T-cell (primary cell): ENCODE data around the gene ANKRD28. TPM values are rescaled to one million over a fixed set of nuclear protein-coding genes. Genes with fewer than 3 reads are reported as not detected.
"Not testable (repeated sequence)": the region's sequence is repeated elsewhere in the genome, so short reads cannot be mapped to it uniquely, and the experiment has no call there.

Experiments used
- ATAC-seq, 4 experiments: fragments of 200-7000 bp in 3 of 4; fragments of 150-1000 bp in 1 of 4; cut with Tn5 transposase; replicated peaks in 1 of 4; 1 replicate in 3 of 4; 2 replicates in 1 of 4; pipeline ENCODE4 v1.10.0; 2021; ENCODE audit warnings: moderate library complexity in 3 of 4, mild to moderate bottlenecking in 2 of 4, moderate number of reproducible peaks in 1 of 4
- CTCF ChIA-PET, 2 donors: fragments of 300-600 bp; sonication (Branson Sonifier 250); formaldehyde crosslinking; loops; one replicate each; lab custom pipeline; 2022; ENCODE audit warnings: antibody characterized with exemption in 2 of 2; lab: Charles Lee
- POLR2A ChIA-PET, 2 donors: fragments of 300-600 bp; sonication (Branson Sonifier 250); formaldehyde crosslinking; loops; one replicate each; lab custom pipeline; 2022; ENCODE audit warnings: antibody characterized with exemption in 2 of 2; lab: Charles Lee
- DNase-seq, 35 experiments: peaks; one replicate each; pipeline versions ENCODE4 v3.0.0 to v3.0.0-alpha.2; 2013 to 2023
- H3K27ac ChIP-seq: one replicate; pipeline ENCODE4 v1.5.1; 2013; ENCODE audit warnings: low read length
- H3K27me3 ChIP-seq, 2 experiments: replicated peaks in 1 of 2; 1 replicate in 1 of 2; 2 replicates in 1 of 2; pipeline versions ENCODE4 v1.6.1 to v1.7.0; 2013; ENCODE audit warnings: low read length in 1 of 2, mixed read lengths in 1 of 2; ENCODE audit not compliant: control insufficient read depth in 2 of 2, insufficient read depth in 2 of 2; ENCODE audit errors: extremely low read depth in 1 of 2
- H3K36me3 ChIP-seq, 2 donors: 1 replicate in 1 of 2; 2 replicates in 1 of 2; pipeline versions ENCODE4 v1.6.1 to v1.7.0; 2013; ENCODE audit warnings: low read length in 1 of 2; ENCODE audit not compliant: control insufficient read depth in 2 of 2, insufficient read depth in 1 of 2; ENCODE audit errors: extremely low read depth in 1 of 2
- H3K4me1 ChIP-seq, 2 experiments: 1 replicate in 1 of 2; 2 replicates in 1 of 2; pipeline versions ENCODE4 v1.6.1 to v1.7.0; 2013; ENCODE audit warnings: low read length in 2 of 2, mixed read lengths in 1 of 2; ENCODE audit not compliant: insufficient read depth in 2 of 2, control insufficient read depth in 1 of 2; ENCODE audit errors: extremely low read depth in 1 of 2
- H3K4me3 ChIP-seq, 2 donors: 1 replicate in 1 of 2; 2 replicates in 1 of 2; pipeline versions ENCODE4 v1.5.1 to v1.7.0; 2013; ENCODE audit warnings: mild to moderate bottlenecking in 2 of 2, low read length in 1 of 2, moderate library complexity in 1 of 2; ENCODE audit not compliant: control insufficient read depth in 1 of 2; ENCODE audit errors: extremely low read depth in 1 of 2
- H3K9me3 ChIP-seq: 2 replicates; pipeline ENCODE4 v1.7.0; 2013
- H3K27ac Mint-ChIP-seq, 2 donors: one replicate each; pipeline ENCODE4 v1.8.0; 2020 to 2021; ENCODE audit warnings: mild to moderate bottlenecking in 2 of 2, mixed read lengths in 2 of 2
- H3K27me3 Mint-ChIP-seq, 2 donors: one replicate each; pipeline ENCODE4 v1.8.0; 2021 to 2022; ENCODE audit warnings: mixed read lengths in 2 of 2
- H3K36me3 Mint-ChIP-seq: one replicate; pipeline ENCODE4 v1.8.0; 2021; ENCODE audit warnings: mixed read lengths
- H3K4me1 Mint-ChIP-seq, 3 donors: one replicate each; pipeline ENCODE4 v1.8.0; 2020 to 2022; ENCODE audit warnings: mixed read lengths in 3 of 3, mild to moderate bottlenecking in 1 of 3
- H3K4me3 Mint-ChIP-seq, 3 donors: one replicate each; pipeline ENCODE4 v1.8.0; 2020 to 2022; ENCODE audit warnings: mild to moderate bottlenecking in 3 of 3, mixed read lengths in 3 of 3, moderate library complexity in 3 of 3
- H3K9me3 Mint-ChIP-seq, 3 donors: one replicate each; pipeline ENCODE4 v1.8.0; 2020 to 2022; ENCODE audit warnings: mixed read lengths in 3 of 3
- WGBS: methylation state at CpG from one replicate; pipeline ENCODE4 v1.1.5; 2013; ENCODE audit warnings: missing lambda C conversion rate; ENCODE audit not compliant: insufficient coverage; 5-methylcytosine and 5-hydroxymethylcytosine counted together
- total RNA-seq, 35 experiments: library from RNA in 6 of 35; stranded (reverse) in 6 of 35; fragments of 120-200 nt in 1 of 35; gene quantifications; one replicate each; pipeline versions ENCODE4 v1.2.1 to v1.2.4 and lab custom pipeline; 2013 to 2026

The ANKRD28 gene
- total RNA-seq, 5 donors from 2014 or later (not counting 1 experiment from before 2014, with no cell fraction given): 30.1 to 67.6 (median 39.0) TPM

GRCh38 chr3:15742236-15742635 is 55.5 kb downstream of the ANKRD28 start:
- Mint-ChIP-seq H3K4me1 (peaks cover 19 to 27% (median 25%) of the 10 kb centered on the region in 3 donors), H3K9me3 (peaks cover 8 to 35% (median 25%) of the 10 kb centered on the region in 3 donors), H3K36me3 (peaks cover 60% of the 10 kb centered on the region)
- CTCF ChIA-PET, H3K4me1 ChIP-seq, DNase-seq, H3K27me3 Mint-ChIP-seq, H3K9me3 ChIP-seq, H3K27me3 ChIP-seq, ATAC-seq, H3K27ac ChIP-seq, H3K4me3 Mint-ChIP-seq, POLR2A ChIA-PET, H3K27ac Mint-ChIP-seq, H3K36me3 ChIP-seq, H3K4me3 ChIP-seq: not testable (repeated sequence)
- 92% methylated on average over 5 of the region's 26 CpGs for WGBS

GRCh38 chr3:15738616-15739005 is 59.2 kb downstream of the ANKRD28 start:
- no CpG with 5 or more reads among the region's 11 CpGs for WGBS
- Mint-ChIP-seq H3K36me3 (peaks cover 68% of the 10 kb centered on the region), H3K9me3 (peaks cover 8 to 29% (median 22%) of the 10 kb centered on the region in 3 donors)
- H3K4me1 ChIP-seq, H3K4me3 ChIP-seq, CTCF ChIA-PET, H3K27ac ChIP-seq, DNase-seq, ATAC-seq, H3K27ac Mint-ChIP-seq, POLR2A ChIA-PET, H3K27me3 Mint-ChIP-seq, H3K27me3 ChIP-seq, H3K9me3 ChIP-seq, H3K4me3 Mint-ChIP-seq, H3K4me1 Mint-ChIP-seq: not testable (repeated sequence)
- H3K36me3 ChIP-seq: peaks cover 0 to 13% of the 10 kb centered on the region in 2 donors

- Mint-ChIP-seq H3K27me3 (no peaks in the 10 kb centered on the region), H3K4me3 (no peak overlapping the region), H3K4me1 (peaks cover 2 to 5% (median 5%) of the 10 kb centered on the region in 3 donors), H3K36me3 (peaks cover 66% of the 10 kb centered on the region), H3K9me3 (no peaks in the 10 kb centered on the region), H3K27ac (no peak overlapping the region)
- CTCF ChIA-PET: no interaction called here
- Histone ChIP-seq H3K4me1 (no peaks in the 10 kb centered on the region), H3K36me3 (peaks cover 0 to 31% of the 10 kb centered on the region in 2 donors), H3K27ac (no peak overlapping the region), H3K9me3 (no peaks in the 10 kb centered on the region), H3K27me3 (no peaks in the 10 kb centered on the region), H3K4me3 (no peak overlapping the region)
- ATAC-seq (no peak), DNase-seq (peak in 1 of 35 experiments; percentile 2)
- no CpG with 5 or more reads among the region's 2 CpGs for WGBS
- POLR2A ChIA-PET: interaction anchor here in 1 of 2 donors (0.5 kb wide), 1 partner anchor 66 kb away, joined by 10 read pairs; no protein-coding TSS in a partner anchor
Observed at GRCh38 chr3:15731024-15731423, 66.8 kb downstream of the ANKRD28 start.

- ATAC-seq (no peak), DNase-seq (no peak)
- H3K36me3 ChIP-seq: peaks cover 2 to 25% of the 10 kb centered on the region in 2 donors
- POLR2A ChIA-PET: no interaction called here
- H3K4me3 ChIP-seq: no peak overlapping the region
- no peaks in the 10 kb centered on the region for H3K27me3 ChIP-seq
- CTCF ChIA-PET: no interaction called here
- Mint-ChIP-seq H3K36me3 (peaks cover 65% of the 10 kb centered on the region), H3K4me1 (peaks cover 2 to 5% (median 5%) of the 10 kb centered on the region in 3 donors), H3K27me3 (no peaks in the 10 kb centered on the region), H3K27ac (no peak overlapping the region), H3K9me3 (no peaks in the 10 kb centered on the region), H3K4me3 (no peak overlapping the region)
- H3K27ac ChIP-seq: no peak overlapping the region
- H3K4me1 ChIP-seq: no peaks in the 10 kb centered on the region
- H3K9me3 ChIP-seq: no peaks in the 10 kb centered on the region
Observed at GRCh38 chr3:15728766-15729165, 69.0 kb downstream of the ANKRD28 start.

GRCh38 chr3:15726881-15727280 is 70.9 kb downstream of the ANKRD28 start:
- ChIA-PET POLR2A (interaction anchor here in 1 of 2 donors (0.6 kb wide), 1 partner anchor 28 kb away, joined by 4 read pairs; no protein-coding TSS in a partner anchor), CTCF (no interaction called here)
- no peaks in the 10 kb centered on the region for H3K27me3 Mint-ChIP-seq
- ATAC-seq: no peak
- no peaks in the 10 kb centered on the region for H3K9me3 Mint-ChIP-seq
- H3K27ac ChIP-seq: no peak overlapping the region
- peaks cover 2 to 31% of the 10 kb centered on the region in 2 donors for H3K36me3 ChIP-seq
- DNase-seq: no peak
- H3K27me3 ChIP-seq: no peaks in the 10 kb centered on the region
- H3K9me3 ChIP-seq: no peaks in the 10 kb centered on the region
- whole genome bisulfite sequencing: 75% methylated on average over 1 of the region's 2 CpGs
- no peak overlapping the region for H3K4me3 ChIP-seq
- peaks cover 2 to 5% (median 5%) of the 10 kb centered on the region in 3 donors for H3K4me1 Mint-ChIP-seq
- H3K27ac Mint-ChIP-seq: no peak overlapping the region
- H3K4me3 Mint-ChIP-seq: no peak overlapping the region
- no peaks in the 10 kb centered on the region for H3K4me1 ChIP-seq
- H3K36me3 Mint-ChIP-seq: peaks cover 61% of the 10 kb centered on the region

- POLR2A ChIA-PET: no interaction called here
- no peak overlapping the region for H3K27ac ChIP-seq
- H3K36me3 Mint-ChIP-seq: peaks cover 60% of the 10 kb centered on the region
Observed at GRCh38 chr3:15726043-15726442, 71.7 kb downstream of the ANKRD28 start.

More at GRCh38 chr3:15726043-15726442, 71.7 kb downstream of the ANKRD28 start:
- CTCF ChIA-PET: no interaction called here
- Mint-ChIP-seq H3K4me3 (no peak overlapping the region), H3K4me1 (peaks cover 2 to 5% (median 5%) of the 10 kb centered on the region in 3 donors), H3K27me3 (no peaks in the 10 kb centered on the region), H3K9me3 (no peaks in the 10 kb centered on the region), H3K27ac (no peak overlapping the region)
- Histone ChIP-seq H3K4me3 (no peak overlapping the region), H3K4me1 (no peaks in the 10 kb centered on the region), H3K27me3 (no peaks in the 10 kb centered on the region), H3K9me3 (no peaks in the 10 kb centered on the region), H3K36me3 (peaks cover 2 to 36% of the 10 kb centered on the region in 2 donors)
- no CpG with 5 or more reads among the region's 2 CpGs for WGBS
- DNase-seq (no peak), ATAC-seq (no peak)
